Measurements from ENCODE around the gene RNF17.

DNA sequence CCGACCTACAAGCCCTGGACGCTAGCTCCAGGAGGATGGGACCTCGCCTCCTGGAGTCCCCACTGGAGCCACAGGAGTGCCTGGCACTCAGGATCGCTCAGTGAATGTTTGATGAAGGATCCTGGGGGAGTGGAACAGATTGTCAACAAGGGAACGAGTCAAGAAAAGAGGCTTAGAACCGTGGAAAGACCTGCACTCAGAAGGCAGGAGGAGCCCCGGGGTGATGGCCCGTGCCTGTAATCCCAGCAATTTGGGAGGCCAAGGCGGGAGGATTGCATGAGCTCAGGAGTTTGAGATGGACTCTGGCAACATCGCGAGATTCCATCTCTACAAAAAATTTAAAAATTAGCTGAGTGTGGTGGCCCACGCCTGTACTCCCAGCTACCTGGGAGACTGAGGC, 44.8 kb upstream of the RNF17 start:
- TF ChIP-seq, protein P1, sequence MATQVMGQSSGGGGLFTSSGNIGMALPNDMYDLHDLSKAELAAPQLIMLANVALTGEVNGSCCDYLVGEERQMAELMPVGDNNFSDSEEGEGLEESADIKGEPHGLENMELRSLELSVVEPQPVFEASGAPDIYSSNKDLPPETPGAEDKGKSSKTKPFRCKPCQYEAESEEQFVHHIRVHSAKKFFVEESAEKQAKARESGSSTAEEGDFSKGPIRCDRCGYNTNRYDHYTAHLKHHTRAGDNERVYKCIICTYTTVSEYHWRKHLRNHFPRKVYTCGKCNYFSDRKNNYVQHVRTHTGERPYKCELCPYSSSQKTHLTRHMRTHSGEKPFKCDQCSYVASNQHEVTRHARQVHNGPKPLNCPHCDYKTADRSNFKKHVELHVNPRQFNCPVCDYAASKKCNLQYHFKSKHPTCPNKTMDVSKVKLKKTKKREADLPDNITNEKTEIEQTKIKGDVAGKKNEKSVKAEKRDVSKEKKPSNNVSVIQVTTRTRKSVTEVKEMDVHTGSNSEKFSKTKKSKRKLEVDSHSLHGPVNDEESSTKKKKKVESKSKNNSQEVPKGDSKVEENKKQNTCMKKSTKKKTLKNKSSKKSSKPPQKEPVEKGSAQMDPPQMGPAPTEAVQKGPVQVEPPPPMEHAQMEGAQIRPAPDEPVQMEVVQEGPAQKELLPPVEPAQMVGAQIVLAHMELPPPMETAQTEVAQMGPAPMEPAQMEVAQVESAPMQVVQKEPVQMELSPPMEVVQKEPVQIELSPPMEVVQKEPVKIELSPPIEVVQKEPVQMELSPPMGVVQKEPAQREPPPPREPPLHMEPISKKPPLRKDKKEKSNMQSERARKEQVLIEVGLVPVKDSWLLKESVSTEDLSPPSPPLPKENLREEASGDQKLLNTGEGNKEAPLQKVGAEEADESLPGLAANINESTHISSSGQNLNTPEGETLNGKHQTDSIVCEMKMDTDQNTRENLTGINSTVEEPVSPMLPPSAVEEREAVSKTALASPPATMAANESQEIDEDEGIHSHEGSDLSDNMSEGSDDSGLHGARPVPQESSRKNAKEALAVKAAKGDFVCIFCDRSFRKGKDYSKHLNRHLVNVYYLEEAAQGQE (IDR thresholded peaks at IDR 0.05; ENCODE audit: low read depth) = no peak
- TF ChIP-seq POLR2A (IDR thresholded peaks at IDR 0.05; ENCODE audit: borderline replicate concordance, extremely low read depth, insufficient read depth, insufficient read length) (no peak), JUND (IDR thresholded peaks at IDR 0.05) (no peak), MAX (IDR thresholded peaks at IDR 0.05) (no peak), POLR2AphosphoS5 (IDR thresholded peaks at IDR 0.05; ENCODE audit: low read depth, low read length) (no peak), ZFX (IDR thresholded peaks at IDR 0.05) (no peak), EZH2 (IDR thresholded peaks at IDR 0.05) (no peak), YY1 (IDR thresholded peaks at IDR 0.05; ENCODE audit: extremely low read depth, insufficient replicate concordance, low read depth, low read length) (no peak), CEBPB (IDR thresholded peaks at IDR 0.05; ENCODE audit: low read depth) (no peak), ZNF274 (IDR thresholded peaks at IDR 0.05; ENCODE audit: low read depth, low read length) (no peak), EGR1 (IDR thresholded peaks at IDR 0.05; ENCODE audit: low read depth) (no peak), SIN3A (IDR thresholded peaks at IDR 0.05; ENCODE audit: low read depth) (no peak)
- TF ChIP-seq, protein P2, sequence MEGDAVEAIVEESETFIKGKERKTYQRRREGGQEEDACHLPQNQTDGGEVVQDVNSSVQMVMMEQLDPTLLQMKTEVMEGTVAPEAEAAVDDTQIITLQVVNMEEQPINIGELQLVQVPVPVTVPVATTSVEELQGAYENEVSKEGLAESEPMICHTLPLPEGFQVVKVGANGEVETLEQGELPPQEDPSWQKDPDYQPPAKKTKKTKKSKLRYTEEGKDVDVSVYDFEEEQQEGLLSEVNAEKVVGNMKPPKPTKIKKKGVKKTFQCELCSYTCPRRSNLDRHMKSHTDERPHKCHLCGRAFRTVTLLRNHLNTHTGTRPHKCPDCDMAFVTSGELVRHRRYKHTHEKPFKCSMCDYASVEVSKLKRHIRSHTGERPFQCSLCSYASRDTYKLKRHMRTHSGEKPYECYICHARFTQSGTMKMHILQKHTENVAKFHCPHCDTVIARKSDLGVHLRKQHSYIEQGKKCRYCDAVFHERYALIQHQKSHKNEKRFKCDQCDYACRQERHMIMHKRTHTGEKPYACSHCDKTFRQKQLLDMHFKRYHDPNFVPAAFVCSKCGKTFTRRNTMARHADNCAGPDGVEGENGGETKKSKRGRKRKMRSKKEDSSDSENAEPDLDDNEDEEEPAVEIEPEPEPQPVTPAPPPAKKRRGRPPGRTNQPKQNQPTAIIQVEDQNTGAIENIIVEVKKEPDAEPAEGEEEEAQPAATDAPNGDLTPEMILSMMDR (IDR thresholded peaks at IDR 0.05 in 2 of 3, conservative IDR thresholded peaks at IDR 0.05 in 1 of 3; ENCODE audit: borderline replicate concordance in 1 of 3, insufficient read depth in 1 of 3, low read depth in 2 of 3, low read length in 2 of 3) = no peak
